ENCODE measurements around the gene NFKBIZ.
"Not testable (repeated sequence)": the region's sequence is repeated elsewhere in the genome, so short reads cannot be mapped to it uniquely, and the experiment has no call there.

Gene NFKBIZ

GRCh38 chr3:101879102-101879501, 29.8 kb downstream of the NFKBIZ start:
- DNase-seq: no peak

DNA sequence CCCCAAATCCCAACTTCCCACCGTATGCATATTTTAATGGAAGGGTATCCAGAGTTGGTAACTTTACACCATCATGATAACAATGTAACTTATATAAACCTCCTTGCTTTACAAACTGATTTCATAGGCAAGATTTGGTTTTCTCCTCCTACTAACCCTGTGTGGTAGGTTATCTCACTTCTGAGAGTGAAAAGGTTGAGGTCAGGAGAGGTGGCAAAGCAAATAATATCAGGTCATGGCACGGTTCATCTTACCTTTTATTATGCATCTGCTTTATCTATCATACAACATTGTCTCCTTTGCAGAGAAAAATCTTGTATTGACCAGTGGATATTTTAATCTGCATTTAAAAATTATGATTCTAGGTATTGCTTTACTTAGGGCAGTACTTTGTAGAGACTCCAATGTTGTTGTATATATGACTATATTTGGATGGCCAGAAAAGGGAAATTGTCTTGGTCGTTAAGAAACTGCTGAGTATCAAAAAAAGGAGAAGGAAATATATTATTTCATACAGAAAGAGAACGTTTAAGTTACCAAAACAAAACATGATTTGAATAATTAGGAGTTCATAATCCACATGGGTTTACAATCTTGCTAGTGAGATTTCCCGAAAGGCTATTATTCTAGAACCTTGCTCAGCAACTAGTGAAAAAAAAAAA, 30.4 kb downstream of the NFKBIZ start:
- no peak for DNase-seq

DNA sequence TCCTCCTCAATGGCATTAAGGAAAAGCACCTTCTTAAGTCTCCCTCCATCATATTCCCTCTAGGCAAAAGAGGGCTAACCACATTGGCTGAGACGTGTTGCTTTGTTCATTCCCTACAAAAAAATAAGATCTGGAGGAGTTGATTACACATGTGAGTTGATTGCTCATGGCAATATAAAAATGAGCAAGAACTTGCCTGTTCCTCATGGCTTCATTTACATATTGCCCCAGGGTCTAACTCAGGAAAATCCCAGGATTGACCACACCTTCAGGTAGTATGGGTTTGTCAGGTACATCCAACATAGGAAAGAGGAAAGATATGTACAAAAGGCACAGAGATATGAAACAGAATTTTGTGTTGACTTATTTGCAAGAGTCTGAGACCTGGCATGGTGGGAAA, 35.5 kb downstream of the NFKBIZ start:
- DNase-seq: no peak

GRCh38 chr3:101885584-101885983, 36.3 kb downstream of the NFKBIZ start:
- not testable (repeated sequence) for DNase-seq

DNA sequence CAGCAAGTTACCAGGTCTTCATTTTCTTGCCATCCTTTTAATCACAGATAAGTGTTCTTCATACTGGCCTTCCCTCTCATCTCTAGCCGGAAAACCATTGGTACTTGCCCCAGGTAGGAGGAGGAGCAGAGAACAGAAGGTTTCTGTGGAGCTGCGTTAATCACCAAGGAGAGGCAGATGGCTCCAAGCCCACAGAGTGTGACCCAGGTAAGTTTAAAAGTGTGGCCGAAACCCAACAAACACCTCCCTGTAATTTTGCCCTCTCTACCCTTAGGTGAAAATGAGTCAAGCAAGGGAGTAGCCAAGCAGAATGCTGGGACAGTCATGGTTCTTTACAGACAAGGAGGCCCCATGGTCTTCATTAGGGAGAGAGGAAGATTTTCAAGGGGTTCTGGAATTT, 37.3 kb downstream of the NFKBIZ start:
- DNase-seq: no peak

GRCh38 chr3:101888653-101889052, 39.3 kb downstream of the NFKBIZ start:
- no peak for DNase-seq

GRCh38 chr3:101890716-101891115, 41.4 kb downstream of the NFKBIZ start:
- DNase-seq: no peak

DNA sequence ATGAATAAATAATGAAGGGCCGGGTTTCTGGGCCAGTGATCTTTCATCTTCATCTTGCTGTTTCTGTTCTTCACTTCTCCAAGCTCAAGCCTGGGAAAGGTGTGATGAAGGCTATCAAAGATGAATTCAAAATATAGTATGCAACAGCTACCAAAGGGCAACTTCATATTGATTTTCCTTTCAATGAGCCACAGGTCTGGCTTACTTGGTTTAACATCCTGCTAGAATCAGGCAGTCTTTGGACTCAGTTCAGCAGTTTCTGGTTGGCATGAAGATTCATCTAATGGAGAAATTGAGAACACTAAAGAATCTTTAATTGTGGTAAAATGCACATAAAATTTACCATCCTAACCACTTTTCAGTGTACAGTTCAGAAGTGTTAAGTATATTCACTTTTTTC, 43.3 kb downstream of the NFKBIZ start:
- DNase-seq: no peak

DNA sequence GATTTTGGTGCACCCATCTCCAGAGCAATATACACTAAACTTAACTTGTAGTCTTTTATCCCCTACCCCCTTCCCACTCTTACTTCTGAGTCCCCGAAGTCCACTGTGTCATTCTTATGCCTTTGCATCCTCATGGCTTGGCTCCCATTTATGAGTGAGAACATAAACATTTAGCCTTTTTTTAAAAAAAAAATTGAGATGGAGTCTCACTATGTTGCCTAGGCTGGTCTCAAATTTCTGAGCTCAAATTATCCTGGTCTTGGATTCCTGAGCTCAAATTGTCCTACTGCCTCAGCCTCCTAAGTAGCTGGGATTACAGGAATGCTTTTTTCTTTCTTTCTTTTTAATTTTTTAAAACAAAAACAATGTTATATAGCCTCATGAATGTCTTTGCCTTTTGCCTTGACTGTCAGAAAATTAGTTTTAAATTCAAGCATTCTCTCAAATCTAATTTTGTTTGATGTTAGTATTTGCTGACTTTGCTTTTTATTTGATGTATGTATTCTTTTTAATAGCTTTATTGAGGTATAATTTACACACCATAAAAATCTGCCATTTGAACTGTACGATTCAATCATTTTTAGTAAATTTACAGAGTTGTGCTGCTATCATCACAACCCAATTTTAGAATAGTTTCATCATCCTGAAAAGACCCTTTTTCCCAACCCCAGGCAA, 46.9 kb downstream of the NFKBIZ start:
- no peak for DNase-seq

DNA sequence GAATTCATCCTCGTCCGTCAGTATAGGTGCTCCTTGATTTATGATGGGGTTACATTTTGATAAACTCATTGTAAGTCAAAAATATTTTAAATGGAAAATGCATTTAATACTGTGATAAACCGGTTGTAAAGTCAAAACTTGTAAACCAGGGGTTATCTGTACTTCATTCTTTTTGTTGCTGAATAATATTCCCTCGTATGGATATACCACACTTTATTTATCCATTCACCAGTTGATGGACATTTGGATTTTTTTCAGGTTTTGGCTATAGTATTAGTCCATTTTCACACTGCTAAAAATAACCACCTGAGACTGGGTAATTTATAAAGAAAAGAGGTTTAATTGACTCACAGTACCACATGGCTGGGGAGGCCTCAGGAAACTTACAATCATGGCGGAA, 47.7 kb downstream of the NFKBIZ start:
- DNase-seq: no peak

DNA sequence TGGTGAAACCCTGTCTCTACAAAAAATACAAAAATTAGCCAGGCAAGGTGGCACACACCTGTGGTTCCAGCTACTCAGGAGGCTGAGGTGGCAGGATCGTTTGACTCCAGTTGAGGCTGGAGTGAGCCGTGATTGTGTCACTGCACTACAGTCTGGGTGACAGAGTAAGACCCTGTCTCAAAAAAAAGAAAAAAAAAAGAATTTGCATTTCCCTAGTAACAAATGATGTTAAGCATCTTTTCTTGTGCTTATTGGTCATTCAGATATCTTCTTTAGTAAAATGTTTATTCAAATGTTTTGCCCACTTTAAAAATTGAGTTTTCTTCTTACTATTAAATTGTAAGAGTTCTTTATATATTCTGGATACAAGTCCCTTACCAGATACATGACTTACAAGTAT, 48.7 kb downstream of the NFKBIZ start:
- DNase-seq: no peak

DNA sequence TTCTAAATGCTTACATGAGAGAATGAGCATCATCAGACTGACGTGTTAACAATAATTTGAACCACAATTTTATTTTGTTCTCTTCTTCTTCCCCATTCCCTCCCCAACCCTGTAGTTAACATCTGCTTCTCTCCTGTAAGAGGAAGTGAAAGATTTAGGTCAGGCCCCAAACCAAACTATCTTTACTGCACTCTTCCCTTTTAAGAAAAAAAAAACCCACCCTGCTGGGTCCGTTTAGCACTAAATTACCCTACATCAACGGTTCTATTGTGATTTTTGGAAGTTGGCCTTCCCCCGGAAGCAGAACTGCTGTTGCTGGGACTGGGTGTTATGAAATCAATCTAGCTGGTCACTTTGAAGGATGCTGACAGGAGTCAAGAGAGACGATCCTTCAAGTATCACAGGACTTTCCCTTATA, 49.4 kb downstream of the NFKBIZ start:
- DNase-seq: no peak

- DNase-seq: no peak
Measured at GRCh38 chr3:101900316-101900715, 51.0 kb downstream of the NFKBIZ start.

- no peak for DNase-seq
Measured at GRCh38 chr3:101900736-101901135, 51.4 kb downstream of the NFKBIZ start.

GRCh38 chr3:101902041-101902440, 52.7 kb downstream of the NFKBIZ start:
- no peak for DNase-seq

DNA sequence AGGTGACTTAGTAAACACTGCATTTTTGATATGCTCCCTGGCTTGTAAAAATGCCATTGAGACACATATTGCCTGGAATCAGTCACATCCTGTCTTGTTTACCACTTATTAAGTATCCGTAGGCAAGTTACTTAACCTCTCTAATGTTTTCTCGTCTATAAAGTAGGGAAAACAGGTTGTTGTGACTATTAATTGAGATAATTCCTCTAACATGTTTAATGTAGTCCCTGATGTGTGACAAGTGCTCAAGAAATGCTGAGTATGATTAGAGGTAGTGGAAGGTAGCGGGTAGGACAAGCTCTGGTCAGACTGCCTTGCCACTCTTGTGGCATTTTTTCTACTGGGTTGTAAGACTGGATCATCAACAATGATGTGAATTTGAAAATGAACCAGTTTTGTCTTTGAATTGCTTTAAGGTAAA, 54.1 kb downstream of the NFKBIZ start:
- DNase-seq: no peak

DNA sequence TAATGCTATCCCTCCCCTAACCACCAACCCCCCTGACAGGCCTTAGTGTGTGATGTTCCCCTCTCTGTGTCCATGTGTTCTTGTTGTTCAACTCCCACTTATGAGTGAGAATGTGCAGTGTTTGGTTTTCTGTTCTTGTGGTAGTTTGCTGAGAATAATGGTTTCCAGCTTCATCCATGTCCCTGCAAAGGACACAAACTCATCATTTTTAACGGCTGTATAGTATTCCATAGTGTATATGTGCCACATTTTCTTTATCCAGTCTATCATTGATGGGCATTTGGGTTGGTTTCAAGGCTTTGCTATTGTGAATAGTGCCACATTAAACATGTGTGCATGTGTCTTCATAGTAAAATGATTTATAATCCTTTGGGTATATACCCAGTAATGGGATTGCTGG, 56.3 kb downstream of the NFKBIZ start:
- DNase-seq: not testable (repeated sequence)

All from NCI-H524 (cell line).